Skin epidermis (tissue), 12 donors: ENCODE data around the gene LRPAP1.
"Not testable (repeated sequence)": the region's sequence is repeated elsewhere in the genome, so short reads cannot be mapped to it uniquely, and the experiment has no call there.

Experiments
- H3K27ac ChIP-seq, 21 experiments: fragments of 200-600 bp; sonication (generic) in 11 of 21; one replicate each; pipeline ENCODE4 v1.5.0; 2020; ENCODE audit warnings: mild to moderate bottlenecking in 3 of 21, inconsistent platforms in 2 of 21, moderate library complexity in 2 of 21
- H3K4me3 ChIP-seq, 7 experiments: fragments of 200-600 bp; sonication (generic) in 2 of 7; one replicate each; pipeline ENCODE4 v1.5.0; 2020; ENCODE audit warnings: inconsistent platforms in 2 of 7, mild to moderate bottlenecking in 2 of 7, moderate library complexity in 1 of 7

LRPAP1 gene

GRCh38 chr4:3531879-3532750, at the start of gene LRPAP1:
LRPAP1 (minus strand) TSS chr4:3532422; CDS start chr4:3532412, 10 bp downstream.
- Histone ChIP-seq H3K27ac (peak within 1 kb of the TSS; percentile 49 to 92 (median 78)), H3K4me3 (peak within 1 kb of the TSS; percentile 68 to 97 (median 81))

- H3K4me3 ChIP-seq, H3K27ac ChIP-seq: not testable (repeated sequence)
Measured at GRCh38 chr4:3581334-3582090, 49.3 kb upstream of the LRPAP1 start.

GRCh38 chr4:3580859-3581258, 48.6 kb upstream of the LRPAP1 start:
- H3K27ac ChIP-seq, H3K4me3 ChIP-seq: not testable (repeated sequence)

GRCh38 chr4:3578527-3579144, 46.4 kb upstream of the LRPAP1 start:
- H3K27ac ChIP-seq, H3K4me3 ChIP-seq: not testable (repeated sequence)

- H3K27ac ChIP-seq, H3K4me3 ChIP-seq: not testable (repeated sequence)
Measured at GRCh38 chr4:3578052-3578451, 45.8 kb upstream of the LRPAP1 start.

- not testable (repeated sequence) for H3K27ac ChIP-seq, H3K4me3 ChIP-seq
Measured at GRCh38 chr4:3577208-3577892, 45.1 kb upstream of the LRPAP1 start.

GRCh38 chr4:3576533-3577207, 44.4 kb upstream of the LRPAP1 start:
- not testable (repeated sequence) for H3K27ac ChIP-seq, H3K4me3 ChIP-seq

- H3K27ac ChIP-seq, H3K4me3 ChIP-seq: not testable (repeated sequence)
Measured at GRCh38 chr4:3575426-3576369, 43.5 kb upstream of the LRPAP1 start.

- H3K27ac ChIP-seq, H3K4me3 ChIP-seq: not testable (repeated sequence)
Measured at GRCh38 chr4:3574865-3575264, 42.6 kb upstream of the LRPAP1 start.

- H3K4me3 ChIP-seq, H3K27ac ChIP-seq: not testable (repeated sequence)
Measured at GRCh38 chr4:3574346-3574745, 42.1 kb upstream of the LRPAP1 start.

GRCh38 chr4:3573131-3573530, 40.9 kb upstream of the LRPAP1 start:
- Histone ChIP-seq H3K27ac (no peak overlapping the region), H3K4me3 (no peak overlapping the region)

GRCh38 chr4:3572363-3572762, 40.1 kb upstream of the LRPAP1 start:
- H3K4me3 ChIP-seq = no peak overlapping the region
- no peak overlapping the region for H3K27ac ChIP-seq

- no peak overlapping the region for H3K4me3 ChIP-seq
- H3K27ac ChIP-seq = no peak overlapping the region
Measured at GRCh38 chr4:3571921-3572320, 39.7 kb upstream of the LRPAP1 start.

- not testable (repeated sequence) for H3K27ac ChIP-seq, H3K4me3 ChIP-seq
Measured at GRCh38 chr4:3570923-3571322, 38.7 kb upstream of the LRPAP1 start.

- H3K4me3 ChIP-seq, H3K27ac ChIP-seq: not testable (repeated sequence)
Measured at GRCh38 chr4:3569611-3570010, 37.4 kb upstream of the LRPAP1 start.

- not testable (repeated sequence) for H3K4me3 ChIP-seq, H3K27ac ChIP-seq
Measured at GRCh38 chr4:3566701-3567100, 34.5 kb upstream of the LRPAP1 start.

GRCh38 chr4:3566301-3566700, 34.1 kb upstream of the LRPAP1 start:
- not testable (repeated sequence) for H3K27ac ChIP-seq, H3K4me3 ChIP-seq

- H3K4me3 ChIP-seq, H3K27ac ChIP-seq: not testable (repeated sequence)
Measured at GRCh38 chr4:3564948-3565347, 32.7 kb upstream of the LRPAP1 start.
